Kidney (tissue), 14 donors: ENCODE measurements around the gene LARGE2. TPM values are rescaled to one million over a fixed set of nuclear protein-coding genes. Genes with fewer than 3 reads are reported as not detected.

Experiments used
- DNase-seq, 5 donors: peaks; one replicate each; pipeline ENCODE4 v3.0.0-alpha.2; 2013 to 2020
- FAIRE-seq: peaks from 2 replicates; lab custom pipeline; 2012; peaks lifted over from hg19 to GRCh38; lab: Jason Lieb, UNC
- H3K27ac ChIP-seq, 2 donors: one replicate each; pipeline ENCODE4 v1.7.0; 2013; ENCODE audit warnings: low read depth in 2 of 2, low read length in 2 of 2, inconsistent platforms in 1 of 2
- H3K27me3 ChIP-seq: one replicate; pipeline ENCODE4 v1.7.1; 2013; ENCODE audit warnings: low read length, inconsistent platforms; ENCODE audit not compliant: control insufficient read depth, insufficient read depth
- H3K36me3 ChIP-seq, 3 donors: one replicate each; pipeline versions ENCODE4 v1.7.0 to v1.7.1; 2013; ENCODE audit warnings: low read length in 3 of 3, control low read depth in 1 of 3, inconsistent platforms in 1 of 3; ENCODE audit not compliant: insufficient read depth in 3 of 3, control insufficient read depth in 2 of 3
- H3K4me1 ChIP-seq, 3 donors: one replicate each; pipeline versions ENCODE4 v1.7.0 to v1.7.1; 2013; ENCODE audit warnings: low read length in 3 of 3, inconsistent platforms in 1 of 3, low read depth in 1 of 3; ENCODE audit not compliant: control insufficient read depth in 2 of 3, insufficient read depth in 2 of 3
- H3K4me3 ChIP-seq, 3 donors: one replicate each; pipeline versions ENCODE4 v1.7.0 to v1.8.1; 2013; ENCODE audit warnings: low read length in 3 of 3, control low read depth in 1 of 3, inconsistent platforms in 1 of 3
- H3K9ac ChIP-seq, 3 donors: one replicate each; pipeline versions ENCODE4 v1.7.0 to v1.7.1; 2013; ENCODE audit warnings: low read length in 3 of 3, control low read depth in 1 of 3, inconsistent platforms in 1 of 3
- H3K9me3 ChIP-seq, 3 donors: one replicate each; pipeline versions ENCODE4 v1.7.0 to v1.7.1; 2013; ENCODE audit warnings: low read length in 3 of 3, control low read depth in 1 of 3, inconsistent platforms in 1 of 3; ENCODE audit not compliant: control insufficient read depth in 2 of 3, insufficient read depth in 1 of 3
- CTCF ChIP-seq: IDR thresholded peaks from 3 replicates; pipeline ENCODE4 v1.5.1; 2012; ENCODE audit warnings: mild to moderate bottlenecking, moderate library complexity, borderline replicate concordance; ENCODE audit not compliant: insufficient read depth; ENCODE audit errors: extremely low read depth
- intact Hi-C: fragments of 100-400 bp; cut with DNase I; formaldehyde crosslinking; loops from one replicate; pipeline ENCODE4 v1.11.1; 2022
- polyA plus RNA-seq: library from polyadenylated mRNA; stranded (reverse); fragments of 350-450 nt; fragmentation: Illumina TruSeq; extraction: RNeasy Lipid Tissue Mini Kit (QIAGEN cat#74804); gene quantifications from one replicate; pipeline ENCODE4 v1.2.3, GENCODE V29; 2014; ENCODE audit warnings: low read depth, low replicate concordance; ENCODE audit not compliant: insufficient read depth
- total RNA-seq: library from RNA; stranded (reverse); fragmentation: NEBNext Ultra II Directional; extraction: Animal tissue kit (Norgen Biotek cat#: 25700); gene quantifications from one replicate; pipeline ENCODE4 v1.2.1, GENCODE V29; 2021
- donor health status: control.
- donor health status: control.
- donor health status: control.
- donor health status: control.
- donor health status: control.
- donor health status: DM: yes; HTN: yes; CAD: no.
- donor health status: Normal renal cell carcinoma (clear cell type).

LARGE2 gene
- total and polyA plus RNA-seq, 2 donors from 2014 or later, result 13.1 to 29.8 TPM

- peak; percentile 47 to 87 (median 53) for DNase-seq
- FAIRE-seq, result no peak
- Histone ChIP-seq H3K4me3 (no peak overlapping the region), H3K9me3 (no peaks in the 10 kb centered on the region), H3K27me3 (no peaks in the 10 kb centered on the region), H3K9ac (no peak overlapping the region), H3K36me3 (peaks cover 3 to 13% (median 5%) of the 10 kb centered on the region in 3 donors), H3K4me1 (peaks cover 0 to 18% (median 9%) of the 10 kb centered on the region in 3 donors), H3K27ac (no peak overlapping the region)
- no peak for TF ChIP-seq CTCF
- intact Hi-C loops, result no loop called here
Measured at GRCh38 chr11:45930031-45930794, 7.8 kb downstream of the LARGE2 start.

GRCh38 chr11:45930951-45931570 is 8.6 kb downstream of the LARGE2 start:
- Histone ChIP-seq H3K4me3 (no peak overlapping the region), H3K36me3 (peaks cover 3 to 18% (median 8%) of the 10 kb centered on the region in 3 donors), H3K9me3 (no peaks in the 10 kb centered on the region), H3K4me1 (peaks cover 0 to 18% (median 10%) of the 10 kb centered on the region in 3 donors), H3K9ac (no peak overlapping the region), H3K27ac (no peak overlapping the region), H3K27me3 (no peaks in the 10 kb centered on the region)
- intact Hi-C loops, result no loop called here
- FAIRE-seq (no peak), DNase-seq (no peak)
- no peak for TF ChIP-seq CTCF

- FAIRE-seq, result no peak
- Histone ChIP-seq H3K9ac (no peak overlapping the region), H3K27ac (no peak overlapping the region), H3K9me3 (no peaks in the 10 kb centered on the region), H3K4me3 (no peak overlapping the region), H3K4me1 (peaks cover 0 to 18% (median 10%) of the 10 kb centered on the region in 3 donors), H3K36me3 (peaks cover 3 to 18% (median 10%) of the 10 kb centered on the region in 3 donors), H3K27me3 (no peaks in the 10 kb centered on the region)
- TF ChIP-seq CTCF, result no peak
- intact Hi-C loops, result no loop called here
- DNase-seq, result no peak
Measured at GRCh38 chr11:45931739-45932138, 9.3 kb downstream of the LARGE2 start.
